C4-2B (cell line): ENCODE results near the gene RSPO1.
A peak's percentile ranks its signal among the peaks of the same experiment; 100 is the strongest.

Source experiments
- H3K27ac ChIP-seq: fragments of 450-650 bp; 2 replicates; pipeline ENCODE4 v1.5.1; 2017
- CTCF ChIP-seq: fragments of 450-650 bp; conservative IDR thresholded peaks from 2 replicates; pipeline ENCODE4 v1.5.1; 2017; ENCODE audit warnings: mild to moderate bottlenecking
- ZFX ChIP-seq: fragments of 450-650 bp; IDR thresholded peaks from 2 replicates; pipeline ENCODE4 v1.6.1; 2017

The RSPO1 gene

DNA sequence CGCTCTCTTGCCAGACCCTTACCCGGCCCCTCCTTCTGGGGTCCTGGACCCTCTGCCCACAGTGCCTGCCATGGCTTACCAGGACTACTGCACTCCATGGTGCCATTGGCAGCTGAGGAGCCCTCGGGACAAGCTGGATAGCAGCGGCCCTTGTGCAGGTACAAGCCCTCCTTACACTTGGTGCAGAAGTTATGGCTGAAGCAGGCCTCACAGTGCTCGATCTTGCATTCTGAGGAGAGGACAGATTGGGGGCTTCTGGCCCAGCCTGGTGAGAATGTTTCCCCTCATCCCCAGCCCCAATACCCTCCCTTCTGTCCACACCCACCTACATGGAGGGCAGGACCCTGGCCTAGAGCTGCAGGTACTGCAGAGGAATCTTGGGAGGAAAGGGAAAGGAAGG is 20.6 kb downstream of the RSPO1 start:
- H3K27ac ChIP-seq, result no peak overlapping the region
- TF ChIP-seq CTCF (no peak), ZFX (no peak)

DNA sequence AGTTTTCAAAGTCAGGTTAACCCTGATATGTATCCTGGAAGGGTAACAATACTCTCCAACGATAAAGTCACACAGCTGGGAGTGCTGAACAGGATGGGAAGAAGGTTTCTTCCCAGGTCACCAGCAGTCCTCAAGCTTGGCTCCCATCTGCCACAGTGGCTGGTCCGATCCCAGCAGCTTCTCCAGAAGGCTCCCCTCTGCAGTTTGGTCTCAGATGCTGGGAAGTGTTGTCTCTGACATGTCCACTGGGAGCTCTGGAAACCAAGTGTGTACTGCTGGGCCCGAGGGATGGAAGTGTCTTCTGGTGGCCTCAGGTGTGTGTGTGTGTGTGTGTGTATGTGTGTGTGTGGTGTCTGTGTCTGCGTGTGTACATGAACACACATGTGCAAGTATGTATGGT is 22.5 kb downstream of the RSPO1 start:
- no peak for TF ChIP-seq ZFX
- TF ChIP-seq CTCF, result no peak
- no peak overlapping the region for H3K27ac ChIP-seq

- TF ChIP-seq ZFX, result no peak
- TF ChIP-seq CTCF, result no peak
These were observed 24.7 kb downstream of the RSPO1 start for GRCh38 chr1:37609994-37610393.

GRCh38 chr1:37609002-37609401 is 25.7 kb downstream of the RSPO1 start:
- TF ChIP-seq CTCF (no peak), ZFX (no peak)
- no peak overlapping the region for H3K27ac ChIP-seq

More at GRCh38 chr1:37609994-37610393, 24.7 kb downstream of the RSPO1 start:
- H3K27ac ChIP-seq, result no peak overlapping the region

DNA sequence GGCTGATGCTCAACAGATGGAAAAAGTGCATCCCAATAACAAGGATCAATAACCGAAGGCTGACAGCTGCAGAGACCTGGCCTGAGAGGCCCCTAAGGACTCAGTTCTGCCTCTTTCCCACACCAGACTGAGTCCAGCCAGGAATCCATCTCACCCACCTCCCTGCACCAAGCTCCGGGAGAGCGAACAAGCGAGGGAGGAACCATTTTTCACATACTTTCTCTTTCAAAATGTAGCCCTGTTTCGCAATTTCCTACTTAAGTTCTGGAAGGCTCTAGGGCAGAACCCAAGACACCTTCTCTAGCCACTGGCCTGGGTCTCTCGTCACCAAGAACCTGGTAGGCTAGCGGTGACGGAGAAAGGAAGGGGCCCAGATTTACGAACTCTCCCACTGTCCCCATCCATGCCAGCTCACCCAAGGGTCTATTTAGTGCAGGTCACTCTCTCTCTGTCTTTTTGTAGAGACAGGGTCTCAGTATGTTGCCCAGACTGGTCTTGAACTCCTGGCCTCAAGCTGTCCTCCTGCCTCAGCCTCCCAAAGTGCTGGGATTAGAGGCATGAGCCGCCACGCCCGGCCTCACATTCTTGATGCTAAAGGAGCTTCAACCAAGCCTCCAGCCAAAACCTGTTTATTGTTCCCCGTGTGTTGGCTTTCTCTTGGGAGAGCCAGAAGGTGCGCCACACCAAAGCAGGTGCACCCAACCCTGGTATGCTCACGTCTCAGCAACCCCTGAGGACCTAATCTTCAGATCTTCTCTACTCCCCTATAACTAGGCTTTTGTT is 28.0 kb downstream of the RSPO1 start:
- TF ChIP-seq ZFX (no peak), CTCF (no peak)
- H3K27ac ChIP-seq, result peak overlapping the region; percentile 48

- no peak for TF ChIP-seq CTCF
- TF ChIP-seq ZFX, result no peak
- H3K27ac ChIP-seq, result peak overlapping the region; percentile 48
These were observed 28.8 kb downstream of the RSPO1 start for GRCh38 chr1:37605806-37606474.

- peak overlapping the region; percentile 48 for H3K27ac ChIP-seq
- TF ChIP-seq ZFX (no peak), CTCF (no peak)
These were observed 29.5 kb downstream of the RSPO1 start for GRCh38 chr1:37605061-37605650.
